Ascending aorta (tissue), 2 donors: Measurements from ENCODE around the gene TRAF2. TPM values are rescaled to one million over a fixed set of nuclear protein-coding genes. Genes with fewer than 3 reads are reported as not detected.

Experiments used
- DNase-seq, 2 donors: peaks; one replicate each; pipeline ENCODE4 v3.0.0-alpha.2; 2019; ENCODE audit warnings: low spot score in 2 of 2
- H3K27ac ChIP-seq, 2 donors: fragments of 200-600 bp; sonication (generic); one replicate each; pipeline ENCODE4 v1.5.1; 2016 to 2017; ENCODE audit warnings: mild to moderate bottlenecking in 1 of 2
- H3K27me3 ChIP-seq: fragments of 200-600 bp; sonication (generic); one replicate; pipeline ENCODE4 v1.5.1; 2017
- H3K36me3 ChIP-seq, 2 donors: fragments of 200-600 bp; sonication (generic); one replicate each; pipeline ENCODE4 v1.5.1; 2016
- H3K4me1 ChIP-seq, 2 donors: fragments of 200-600 bp; sonication (generic); one replicate each; pipeline ENCODE4 v1.5.1; 2016 to 2017; ENCODE audit warnings: mild to moderate bottlenecking in 1 of 2
- H3K4me3 ChIP-seq, 2 donors: fragments of 200-600 bp; sonication (generic); one replicate each; pipeline ENCODE4 v1.5.1; 2016 to 2017; ENCODE audit warnings: mild to moderate bottlenecking in 1 of 2
- H3K9me3 ChIP-seq, 2 donors: fragments of 200-600 bp; sonication (generic); one replicate each; pipeline ENCODE4 v1.5.1; 2016
- CTCF ChIP-seq, 3 experiments: fragments of 200-600 bp in 2 of 3; fragments of 450-650 bp in 1 of 3; sonication (generic) in 2 of 3; IDR thresholded peaks; one replicate each; pipeline ENCODE4 v1.5.1; 2016 to 2019; ENCODE audit warnings: antibody characterized with exemption in 3 of 3, mild to moderate bottlenecking in 1 of 3, moderate library complexity in 1 of 3
- intact Hi-C: fragments of 100-400 bp; cut with DNase I; formaldehyde crosslinking; loops from one replicate; pipeline ENCODE4 v1.15.1; 2023
- total RNA-seq: library from RNA; depleted of rRNA; stranded (reverse); fragments of >200 nt; gene quantifications from one replicate; pipeline ENCODE4 v1.1.0, GENCODE V29; 2016

The TRAF2 gene
- total RNA-seq, 1 donor from 2014 or later, result 4.4 TPM

- DNase-seq, result no peak
- Histone ChIP-seq H3K27ac (no peak overlapping the region), H3K36me3 (peaks cover 15 to 17% of the 10 kb centered on the region in 2 donors), H3K4me1 (peaks cover 6 to 25% of the 10 kb centered on the region in 2 donors), H3K9me3 (no peaks in the 10 kb centered on the region), H3K27me3 (no peaks in the 10 kb centered on the region), H3K4me3 (no peak overlapping the region)
- intact Hi-C loops, result no loop called here
- no peak for TF ChIP-seq CTCF (IDR thresholded peaks at IDR 0.05)
These were observed 60.1 kb downstream of the TRAF2 start for GRCh38 chr9:136946228-136947027.

- DNase-seq, result no peak
- peaks cover 6 to 25% of the 10 kb centered on the region in 2 donors for H3K4me1 ChIP-seq
- TF ChIP-seq CTCF (IDR thresholded peaks at IDR 0.05), result no peak
- intact Hi-C loops, result no loop called here
- peak overlapping the region in 1 of 2 donors; percentile 12 for H3K27ac ChIP-seq
- no peaks in the 10 kb centered on the region for H3K27me3 ChIP-seq
- H3K9me3 ChIP-seq, result no peaks in the 10 kb centered on the region
- H3K36me3 ChIP-seq, result peaks cover 7 to 9% of the 10 kb centered on the region in 2 donors
- no peak overlapping the region for H3K4me3 ChIP-seq
These were observed 60.9 kb downstream of the TRAF2 start for GRCh38 chr9:136947028-136947891.

- Histone ChIP-seq H3K27me3 (no peaks in the 10 kb centered on the region), H3K36me3 (peaks cover 0 to 1% of the 10 kb centered on the region in 2 donors), H3K4me3 (no peak overlapping the region), H3K9me3 (no peaks in the 10 kb centered on the region), H3K4me1 (peaks cover 5 to 19% of the 10 kb centered on the region in 2 donors), H3K27ac (peak overlapping the region in 1 of 2 donors; percentile 12)
- TF ChIP-seq CTCF (IDR thresholded peaks at IDR 0.05), result peak in 1 of 3 experiments; percentile 52
- intact Hi-C loops, result loop anchor here (2.0 kb wide), 1 partner anchor 81 kb away; the partner anchor contains the start of gene ABCA2
- no peak for DNase-seq
These were observed 61.7 kb downstream of the TRAF2 start for GRCh38 chr9:136947955-136948510.

GRCh38 chr9:136949239-136949816, 63.0 kb downstream of the TRAF2 start:
- no peak for DNase-seq
- intact Hi-C loops, result loop anchor here (2.0 kb wide), 1 partner anchor 79 kb away; the partner anchor contains the start of gene ABCA2
- TF ChIP-seq CTCF (IDR thresholded peaks at IDR 0.05), result no peak
- peak overlapping the region; percentile 81 to 88 for H3K27ac ChIP-seq
- H3K4me1 ChIP-seq, result peaks cover 0 to 12% of the 10 kb centered on the region in 2 donors
- no peaks in the 10 kb centered on the region for H3K27me3 ChIP-seq
- peak overlapping the region; percentile 62 to 83 for H3K4me3 ChIP-seq
- no peaks in the 10 kb centered on the region for H3K9me3 ChIP-seq
- H3K36me3 ChIP-seq, result no peaks in the 10 kb centered on the region
